Natural killer cell (primary cell): ENCODE results near the gene RXRA. TPM values are rescaled to one million over a fixed set of nuclear protein-coding genes. Genes with fewer than 3 reads are reported as not detected.
A peak's percentile ranks its signal among the peaks of the same experiment; 100 is the strongest.

Experiments
- ATAC-seq, 3 donors: fragments of 150-1000 bp in 2 of 3; fragments of 200-7000 bp in 1 of 3; cut with Tn5 transposase; 1 replicate in 1 of 3; 2 replicates in 2 of 3; pipeline ENCODE4 v1.10.0; 2021; ENCODE audit warnings: mild to moderate bottlenecking in 2 of 3, moderate library complexity in 2 of 3
- DNase-seq, 2 donors: peaks; one replicate each; pipeline versions ENCODE4 v3.0.0 to v3.0.0-alpha.2; 2013 to 2021; ENCODE audit warnings: mixed read lengths in 1 of 2
- H3K27ac ChIP-seq: one replicate; pipeline ENCODE4 v1.5.1; 2013; ENCODE audit warnings: mild to moderate bottlenecking, low read length
- H3K27me3 ChIP-seq: one replicate; pipeline ENCODE4 v1.6.1; 2013; ENCODE audit warnings: low read length; ENCODE audit not compliant: control insufficient read depth, insufficient read depth
- H3K36me3 ChIP-seq: one replicate; pipeline ENCODE4 v1.6.1; 2013; ENCODE audit warnings: low read length; ENCODE audit not compliant: control insufficient read depth, insufficient read depth
- H3K4me1 ChIP-seq: one replicate; pipeline ENCODE4 v1.6.1; 2013; ENCODE audit warnings: low read length; ENCODE audit not compliant: control insufficient read depth, insufficient read depth
- H3K4me3 ChIP-seq: one replicate; pipeline ENCODE4 v1.5.1; 2013; ENCODE audit warnings: low read length
- H3K9me3 ChIP-seq: one replicate; pipeline ENCODE4 v1.6.1; 2013; ENCODE audit warnings: low read length; ENCODE audit not compliant: control insufficient read depth, insufficient read depth
- H3K27ac Mint-ChIP-seq, 2 donors: one replicate each; pipeline ENCODE4 v1.8.0; 2022; ENCODE audit warnings: mild to moderate bottlenecking in 2 of 2, mixed read lengths in 2 of 2, moderate library complexity in 1 of 2
- H3K27me3 Mint-ChIP-seq, 2 donors: one replicate each; pipeline ENCODE4 v1.8.0; 2022; ENCODE audit warnings: low read depth in 2 of 2, mixed read lengths in 2 of 2
- H3K36me3 Mint-ChIP-seq: one replicate; pipeline ENCODE4 v1.8.0; 2022; ENCODE audit warnings: mixed read lengths
- H3K4me1 Mint-ChIP-seq, 2 donors: one replicate each; pipeline ENCODE4 v1.8.0; 2022; ENCODE audit warnings: mixed read lengths in 2 of 2
- H3K4me3 Mint-ChIP-seq: one replicate; pipeline ENCODE4 v1.8.0; 2022; ENCODE audit warnings: mild to moderate bottlenecking, moderate library complexity, mixed read lengths
- H3K9me3 Mint-ChIP-seq, 2 donors: one replicate each; pipeline ENCODE4 v1.8.0; 2022; ENCODE audit warnings: mixed read lengths in 2 of 2
- WGBS: methylation state at CpG from one replicate; pipeline ENCODE4 v1.1.7; 2013; ENCODE audit warnings: missing lambda C conversion rate; ENCODE audit not compliant: insufficient coverage; 5-methylcytosine and 5-hydroxymethylcytosine counted together
- intact Hi-C: fragments of 100-400 bp; cut with micrococcal nuclease; formaldehyde crosslinking; loops from one replicate; pipeline ENCODE4 v1.14.2; 2022
- total RNA-seq, 4 donors: library from RNA; stranded (reverse); fragments of 120-200 nt in 1 of 4; gene quantifications; one replicate each; pipeline versions ENCODE4 v1.2.3 to v1.2.4, GENCODE V29; 2013 to 2022
- TF ChIP-seq, protein P1 (sequence below): fragments of 200-600 bp; IDR thresholded peaks from one replicate; pipeline ENCODE4 v1.8.0; 2022; ENCODE audit warnings: antibody characterized with exemption

Gene RXRA
- total RNA-seq, 3 donors from 2014 or later (not counting 1 experiment from before 2014, with no cell fraction given): 30.9 to 64.1 (median 42.2) TPM

DNA sequence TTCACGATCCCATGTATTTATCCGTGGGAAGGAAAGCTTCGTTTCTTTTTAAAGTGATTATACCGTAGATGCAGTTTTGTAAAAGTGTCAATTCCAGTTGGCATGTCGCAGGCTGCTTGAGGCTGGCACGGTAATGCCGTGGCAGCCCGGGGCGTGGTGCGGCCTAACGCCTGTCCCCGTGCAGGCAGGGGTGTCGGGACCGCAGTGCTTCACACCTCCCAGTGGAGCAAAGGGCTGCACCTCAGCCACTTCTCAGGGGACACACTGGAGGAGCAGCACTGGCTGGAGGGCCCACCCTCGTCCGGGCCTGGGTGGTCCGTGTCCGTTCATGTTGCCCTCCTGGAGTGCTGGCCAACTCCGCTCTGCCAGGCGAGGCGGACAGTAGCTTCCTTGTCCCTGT lies 103.2 kb downstream of the RXRA start:
- Histone ChIP-seq H3K36me3 (peaks cover 14% of the 10 kb centered on the region), H3K4me1 (no peaks in the 10 kb centered on the region), H3K27me3 (no peaks in the 10 kb centered on the region), H3K4me3 (no peak overlapping the region), H3K9me3 (no peaks in the 10 kb centered on the region), H3K27ac (no peak overlapping the region)
- Mint-ChIP-seq H3K4me1 (no peaks in the 10 kb centered on the region), H3K36me3 (no peaks in the 10 kb centered on the region), H3K27ac (no peak overlapping the region), H3K27me3 (no peaks in the 10 kb centered on the region), H3K9me3 (no peaks in the 10 kb centered on the region), H3K4me3 (no peak overlapping the region)
- intact Hi-C loops: no loop called here
- TF ChIP-seq, protein P1, sequence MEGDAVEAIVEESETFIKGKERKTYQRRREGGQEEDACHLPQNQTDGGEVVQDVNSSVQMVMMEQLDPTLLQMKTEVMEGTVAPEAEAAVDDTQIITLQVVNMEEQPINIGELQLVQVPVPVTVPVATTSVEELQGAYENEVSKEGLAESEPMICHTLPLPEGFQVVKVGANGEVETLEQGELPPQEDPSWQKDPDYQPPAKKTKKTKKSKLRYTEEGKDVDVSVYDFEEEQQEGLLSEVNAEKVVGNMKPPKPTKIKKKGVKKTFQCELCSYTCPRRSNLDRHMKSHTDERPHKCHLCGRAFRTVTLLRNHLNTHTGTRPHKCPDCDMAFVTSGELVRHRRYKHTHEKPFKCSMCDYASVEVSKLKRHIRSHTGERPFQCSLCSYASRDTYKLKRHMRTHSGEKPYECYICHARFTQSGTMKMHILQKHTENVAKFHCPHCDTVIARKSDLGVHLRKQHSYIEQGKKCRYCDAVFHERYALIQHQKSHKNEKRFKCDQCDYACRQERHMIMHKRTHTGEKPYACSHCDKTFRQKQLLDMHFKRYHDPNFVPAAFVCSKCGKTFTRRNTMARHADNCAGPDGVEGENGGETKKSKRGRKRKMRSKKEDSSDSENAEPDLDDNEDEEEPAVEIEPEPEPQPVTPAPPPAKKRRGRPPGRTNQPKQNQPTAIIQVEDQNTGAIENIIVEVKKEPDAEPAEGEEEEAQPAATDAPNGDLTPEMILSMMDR: no peak
- 95% methylated on average over 21 of the region's 21 CpGs for WGBS
- ATAC-seq (peak in 2 of 3 donors; percentile 40 to 72), DNase-seq (no peak)

GRCh38 chr9:134431095-134431494 lies 104.8 kb downstream of the RXRA start:
- peaks cover 14% of the 10 kb centered on the region for H3K36me3 ChIP-seq
- H3K4me1 ChIP-seq: no peaks in the 10 kb centered on the region
- TF ChIP-seq, protein P1: no peak
- intact Hi-C loops: no loop called here
- H3K27ac ChIP-seq: no peak overlapping the region
- Mint-ChIP-seq H3K36me3 (no peaks in the 10 kb centered on the region), H3K9me3 (no peaks in the 10 kb centered on the region), H3K4me1 (peaks cover 0 to 6% of the 10 kb centered on the region in 2 donors), H3K4me3 (no peak overlapping the region), H3K27me3 (no peaks in the 10 kb centered on the region), H3K27ac (no peak overlapping the region)
- no peaks in the 10 kb centered on the region for H3K27me3 ChIP-seq
- no peak overlapping the region for H3K4me3 ChIP-seq
- 95% methylated on average over 6 of the region's 6 CpGs for WGBS
- ATAC-seq (no peak), DNase-seq (no peak)
- no peaks in the 10 kb centered on the region for H3K9me3 ChIP-seq

DNA sequence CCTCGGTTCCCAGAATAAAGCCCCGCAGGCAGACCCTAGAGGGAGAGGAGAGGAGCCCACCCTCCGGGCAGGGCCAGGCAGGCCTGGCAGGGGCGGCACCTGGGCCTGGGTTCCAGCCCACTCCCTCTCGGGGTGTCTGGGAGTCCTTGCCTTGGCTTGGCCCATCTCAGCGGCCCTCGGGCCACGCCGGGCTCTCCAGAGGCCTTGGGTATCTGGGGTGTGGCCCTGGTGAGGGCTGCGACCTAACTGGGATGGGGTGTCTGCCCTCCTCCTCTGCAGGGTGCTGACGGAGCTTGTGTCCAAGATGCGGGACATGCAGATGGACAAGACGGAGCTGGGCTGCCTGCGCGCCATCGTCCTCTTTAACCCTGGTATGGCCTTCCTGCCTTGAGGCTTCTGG lies 105.4 kb downstream of the RXRA start:
- no peaks in the 10 kb centered on the region for H3K4me1 ChIP-seq
- intact Hi-C loops: no loop called here
- no peak for ATAC-seq

GRCh38 chr9:134432471-134432870 lies 106.2 kb downstream of the RXRA start:
- Histone ChIP-seq H3K27ac (no peak overlapping the region), H3K4me1 (no peaks in the 10 kb centered on the region), H3K27me3 (no peaks in the 10 kb centered on the region), H3K36me3 (peaks cover 19% of the 10 kb centered on the region), H3K9me3 (no peaks in the 10 kb centered on the region), H3K4me3 (no peak overlapping the region)
- Mint-ChIP-seq H3K4me3 (no peak overlapping the region), H3K27me3 (no peaks in the 10 kb centered on the region), H3K4me1 (peaks cover 0 to 12% of the 10 kb centered on the region in 2 donors), H3K27ac (no peak overlapping the region), H3K36me3 (no peaks in the 10 kb centered on the region), H3K9me3 (no peaks in the 10 kb centered on the region)
- DNase-seq (no peak), ATAC-seq (no peak)
- TF ChIP-seq, protein P1: no peak
- intact Hi-C loops: no loop called here
- 92% methylated on average over 14 of the region's 14 CpGs for WGBS

More for the DNA sequence above, 105.4 kb downstream of the RXRA start:
- Histone ChIP-seq H3K27me3 (no peaks in the 10 kb centered on the region), H3K36me3 (peaks cover 18% of the 10 kb centered on the region), H3K4me3 (no peak overlapping the region), H3K27ac (no peak overlapping the region), H3K9me3 (no peaks in the 10 kb centered on the region)
- no peaks in the 10 kb centered on the region for H3K9me3 Mint-ChIP-seq
- H3K27me3 Mint-ChIP-seq: no peaks in the 10 kb centered on the region
- TF ChIP-seq, protein P1: no peak
- no peak overlapping the region for H3K27ac Mint-ChIP-seq
- no peak overlapping the region for H3K4me3 Mint-ChIP-seq
- 97% methylated on average over 16 of the region's 16 CpGs for WGBS
- H3K4me1 Mint-ChIP-seq: peaks cover 0 to 11% of the 10 kb centered on the region in 2 donors
- H3K36me3 Mint-ChIP-seq: no peaks in the 10 kb centered on the region
- DNase-seq: no peak
